HuH-7 (cell line): Measurements from ENCODE around the gene MOGAT2.

ENCODE experiments used
- DNase-seq: peaks from one replicate; pipeline ENCODE4 v3.0.0; 2011; ENCODE audit warnings: low spot score

Gene MOGAT2

DNA sequence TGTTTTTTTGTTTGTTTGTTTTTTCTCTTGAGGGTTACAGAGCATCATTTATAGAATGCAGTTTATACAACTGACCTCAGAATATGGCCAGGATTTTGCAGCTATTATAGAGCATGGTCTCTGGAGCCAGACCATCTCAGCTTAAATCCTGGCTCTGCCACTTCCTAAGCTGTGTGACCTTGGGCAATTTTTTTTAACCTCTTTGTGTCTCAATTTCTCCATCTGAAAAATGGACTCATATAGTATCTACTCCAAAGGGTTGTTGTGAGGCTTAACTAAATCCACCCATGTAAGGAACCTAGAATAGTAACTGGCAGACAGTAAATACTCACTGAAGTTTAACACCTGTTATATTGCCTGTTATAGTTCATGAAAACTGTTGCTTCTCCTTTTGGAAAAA is 42.6 kb downstream of the MOGAT2 start:
- DNase-seq, result no peak

DNA sequence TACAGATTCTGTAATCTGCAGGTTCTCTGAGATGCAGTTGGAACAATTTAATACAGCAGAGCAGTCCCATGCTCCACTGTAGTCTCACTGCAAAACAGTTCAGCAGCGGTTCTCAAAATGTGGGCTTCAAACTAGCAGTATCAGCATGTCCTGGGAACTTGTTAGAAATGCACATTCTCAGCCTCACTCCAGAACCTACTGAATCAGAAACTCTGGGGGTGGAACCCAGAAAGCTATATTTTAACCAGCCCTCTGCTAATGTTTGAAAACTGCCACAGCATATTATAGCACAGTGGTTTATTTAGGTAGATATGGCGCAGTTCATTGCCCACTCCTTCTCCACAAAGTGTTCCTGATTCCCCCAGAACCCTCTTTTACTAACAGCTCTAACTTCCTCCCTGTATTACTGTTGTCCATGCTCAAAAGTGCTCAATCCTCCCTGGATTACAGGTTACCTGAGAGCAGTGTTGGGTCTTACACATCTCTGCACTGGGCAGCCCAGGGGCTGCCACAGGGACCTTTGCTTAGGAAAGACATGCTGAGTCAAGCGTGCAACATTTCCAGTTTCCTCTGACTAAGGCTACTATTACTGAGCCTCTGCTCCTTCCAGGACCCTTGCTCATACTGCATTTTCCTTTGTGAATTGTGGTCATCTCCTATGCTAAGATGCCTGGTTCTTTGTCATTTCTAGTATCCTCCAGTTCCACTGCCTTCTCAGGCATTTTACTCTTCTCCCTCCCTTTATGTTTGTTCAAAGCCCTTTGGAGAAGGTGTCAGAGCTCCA is 43.3 kb downstream of the MOGAT2 start:
- DNase-seq, result no peak

DNA sequence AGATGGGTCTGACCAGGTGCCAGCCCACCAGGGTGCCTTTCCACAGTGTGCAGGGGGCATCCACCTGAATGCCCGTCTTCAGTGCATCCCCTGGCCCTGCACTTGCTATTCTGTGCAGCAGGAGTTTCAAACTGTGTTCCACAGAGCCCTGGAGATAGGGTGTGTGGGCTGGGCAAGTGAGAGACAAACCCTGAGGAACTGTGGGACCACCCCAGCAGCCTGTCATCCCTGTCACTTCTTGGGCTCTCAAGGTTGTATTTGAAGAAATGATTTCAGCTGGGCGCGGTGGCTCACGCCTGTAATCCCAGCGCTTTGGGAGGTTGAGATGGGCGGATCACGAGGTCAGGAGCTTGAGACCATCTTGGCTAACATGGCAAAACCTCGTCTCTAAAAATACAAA is 44.5 kb downstream of the MOGAT2 start:
- DNase-seq, result no peak

DNA sequence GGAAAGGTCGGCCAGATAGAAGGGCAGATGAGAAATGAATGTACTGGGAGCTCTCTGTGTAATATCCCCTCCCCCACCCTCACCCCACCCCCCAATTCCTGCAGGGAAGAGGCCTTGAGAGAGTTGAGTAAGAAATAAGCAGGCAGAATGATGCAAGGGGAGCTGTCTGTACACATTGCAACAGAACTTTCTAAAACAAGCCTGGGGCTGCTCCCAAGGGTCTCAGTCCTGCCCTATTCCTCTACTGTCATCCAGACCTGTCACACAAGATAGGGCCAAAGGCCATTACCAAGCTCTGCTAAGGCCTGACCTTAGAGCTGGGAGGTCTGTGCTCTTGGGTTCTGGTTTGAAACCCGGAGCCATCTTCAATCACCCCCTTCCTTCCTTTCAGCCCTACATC is 45.2 kb downstream of the MOGAT2 start:
- no peak for DNase-seq

DNA sequence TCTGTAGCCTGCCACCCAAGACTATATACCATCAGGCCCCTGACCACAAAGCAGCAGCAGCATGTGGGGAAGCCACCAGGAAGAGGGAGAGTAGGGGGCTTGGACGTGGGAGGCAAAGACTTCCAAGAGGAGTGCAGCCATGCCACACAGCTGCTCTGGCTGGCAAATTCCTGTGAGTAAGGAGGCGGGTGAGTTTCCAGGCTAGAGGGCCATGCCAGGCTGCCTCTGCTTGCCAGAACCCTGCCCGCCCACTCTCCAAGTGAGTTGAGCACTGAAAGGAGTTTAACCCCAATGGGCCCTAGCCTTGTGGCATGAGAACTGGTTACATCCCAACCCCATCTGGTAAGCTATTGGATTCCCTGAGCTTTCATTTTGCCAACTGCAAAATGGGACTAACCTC is 46.2 kb downstream of the MOGAT2 start:
- no peak for DNase-seq

DNA sequence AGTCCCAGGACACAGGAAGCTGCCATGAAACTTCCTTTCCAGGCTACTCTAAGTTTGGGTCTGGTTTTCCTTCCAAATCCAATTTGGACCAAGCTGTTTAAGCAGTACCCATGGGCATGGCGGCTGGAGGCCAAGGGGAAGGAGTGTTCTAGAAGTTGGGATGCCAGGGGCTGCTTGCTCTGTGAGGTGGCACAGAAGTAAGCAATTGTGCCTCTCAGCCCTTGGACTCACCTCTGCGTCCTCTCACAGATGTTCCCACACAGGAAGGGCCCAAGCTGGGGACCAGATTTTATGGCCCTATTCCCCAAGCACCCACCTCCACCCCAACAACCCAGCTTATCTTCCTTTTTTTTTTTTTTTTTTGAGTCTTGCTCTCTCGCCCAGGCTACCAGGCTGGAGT is 47.5 kb downstream of the MOGAT2 start:
- DNase-seq, result no peak

DNA sequence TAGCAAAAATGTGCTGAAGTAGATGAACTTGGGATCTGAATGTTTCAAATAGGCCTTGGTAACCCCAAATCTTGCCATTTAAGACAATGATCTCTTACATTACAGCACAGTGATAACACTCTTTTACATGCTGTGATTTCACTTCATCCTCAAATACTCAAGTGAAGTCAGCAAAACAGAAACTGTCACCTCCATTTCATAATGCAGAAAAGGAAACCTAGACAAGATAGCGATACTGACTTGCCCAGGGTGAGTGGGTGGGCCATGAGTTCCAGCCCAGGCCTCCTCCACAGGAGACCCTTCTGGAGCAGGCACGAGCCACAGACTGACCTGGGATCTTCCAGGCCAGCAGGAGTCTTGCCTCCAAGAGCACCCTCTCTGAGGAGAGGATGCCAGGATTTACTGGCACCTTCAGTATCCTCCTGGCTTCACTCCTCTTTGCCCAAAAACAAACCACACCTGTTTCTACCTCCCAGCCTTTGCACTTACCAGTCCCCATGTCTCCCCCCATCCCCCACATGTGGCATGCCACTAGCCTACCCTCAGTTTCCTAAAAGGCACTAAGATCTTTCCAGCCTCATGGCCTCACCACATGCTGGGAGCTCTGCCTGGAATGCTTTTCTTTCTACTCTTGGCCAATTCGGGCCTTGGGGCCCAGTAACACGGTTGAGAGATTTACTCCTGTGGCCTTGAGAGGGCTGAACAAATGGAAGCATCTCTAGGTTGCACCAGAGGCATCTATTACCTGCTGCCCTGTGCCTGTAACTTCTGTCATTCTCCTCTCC is 49.0 kb downstream of the MOGAT2 start:
- DNase-seq, result no peak

DNA sequence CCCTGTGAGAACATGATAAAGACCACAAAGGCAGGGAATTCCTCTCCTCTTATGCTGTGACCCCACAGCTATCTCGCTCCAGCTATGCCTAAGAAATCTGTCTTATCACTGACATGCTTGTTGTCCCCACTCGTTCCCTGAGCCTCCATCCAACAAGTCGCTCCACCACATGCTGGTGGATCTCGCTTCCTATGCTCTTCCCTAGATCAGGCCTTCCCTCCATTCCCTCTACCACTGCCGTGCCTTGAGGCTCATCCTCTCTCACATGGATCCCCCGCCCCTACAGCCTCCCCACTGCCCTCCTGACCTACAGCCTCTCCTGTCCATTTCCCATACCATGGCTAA is 49.6 kb downstream of the MOGAT2 start:
- no peak for DNase-seq

DNA sequence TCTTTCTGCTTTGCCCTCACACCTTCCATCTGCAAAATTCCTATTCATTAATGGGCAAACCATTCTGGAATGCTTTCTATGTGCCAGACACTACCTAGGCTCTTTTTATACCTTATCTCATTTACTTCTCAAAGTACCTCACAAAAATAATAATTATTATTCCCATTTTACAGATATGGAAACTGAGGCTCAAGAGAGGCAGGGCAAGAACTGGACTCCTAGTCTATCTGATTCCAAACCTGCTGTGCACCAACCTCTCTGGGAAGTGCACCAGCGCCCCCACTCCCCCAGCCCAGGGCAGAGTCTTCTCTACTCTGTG is 50.1 kb downstream of the MOGAT2 start:
- DNase-seq, result no peak

DNA sequence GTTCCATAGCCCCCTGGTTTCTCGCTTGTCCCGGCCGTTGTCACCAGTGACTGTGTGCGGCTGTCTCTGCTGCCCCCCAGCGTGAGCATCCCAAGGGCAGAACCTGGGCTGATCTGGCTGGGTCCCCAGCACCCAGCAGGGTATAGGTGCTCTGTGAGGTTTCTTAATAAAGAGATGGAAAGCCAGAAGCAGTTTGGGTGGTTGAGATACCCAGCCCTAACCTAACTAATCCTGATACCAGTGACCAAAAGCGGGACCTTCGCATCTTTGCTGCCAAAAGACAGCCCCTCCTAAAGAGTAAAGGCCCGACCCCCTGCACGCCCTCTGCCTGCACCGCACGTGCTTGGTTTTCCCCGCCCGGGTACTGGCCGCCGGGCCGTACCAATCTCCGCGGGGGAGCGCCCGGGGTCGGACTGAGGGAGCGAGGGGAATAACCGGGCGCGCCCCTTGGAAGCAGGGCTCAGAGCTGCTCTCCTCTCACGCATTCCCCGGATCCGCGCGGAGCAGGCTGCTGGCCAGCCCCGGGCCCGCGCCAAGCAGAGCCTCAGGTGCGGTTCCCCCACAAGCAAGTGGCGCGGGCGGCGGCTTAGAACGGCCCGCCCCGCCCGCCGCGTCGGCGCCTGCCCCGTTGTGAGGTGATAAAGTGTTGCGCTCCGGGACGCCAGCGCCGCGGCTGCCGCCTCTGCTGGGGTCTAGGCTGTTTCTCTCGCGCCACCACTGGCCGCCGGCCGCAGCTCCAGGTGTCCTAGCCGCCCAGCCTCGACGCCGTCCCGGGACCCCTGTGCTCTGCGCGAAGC is 50.7 kb downstream of the MOGAT2 start, which contains the start of gene DGAT2:
Gene DGAT2, plus strand, starts transcription at position 667 of the 797 bp plus-strand sequence. CDS start 214 bp downstream, outside the sequence.
- peak; percentile 84 for DNase-seq

DNA sequence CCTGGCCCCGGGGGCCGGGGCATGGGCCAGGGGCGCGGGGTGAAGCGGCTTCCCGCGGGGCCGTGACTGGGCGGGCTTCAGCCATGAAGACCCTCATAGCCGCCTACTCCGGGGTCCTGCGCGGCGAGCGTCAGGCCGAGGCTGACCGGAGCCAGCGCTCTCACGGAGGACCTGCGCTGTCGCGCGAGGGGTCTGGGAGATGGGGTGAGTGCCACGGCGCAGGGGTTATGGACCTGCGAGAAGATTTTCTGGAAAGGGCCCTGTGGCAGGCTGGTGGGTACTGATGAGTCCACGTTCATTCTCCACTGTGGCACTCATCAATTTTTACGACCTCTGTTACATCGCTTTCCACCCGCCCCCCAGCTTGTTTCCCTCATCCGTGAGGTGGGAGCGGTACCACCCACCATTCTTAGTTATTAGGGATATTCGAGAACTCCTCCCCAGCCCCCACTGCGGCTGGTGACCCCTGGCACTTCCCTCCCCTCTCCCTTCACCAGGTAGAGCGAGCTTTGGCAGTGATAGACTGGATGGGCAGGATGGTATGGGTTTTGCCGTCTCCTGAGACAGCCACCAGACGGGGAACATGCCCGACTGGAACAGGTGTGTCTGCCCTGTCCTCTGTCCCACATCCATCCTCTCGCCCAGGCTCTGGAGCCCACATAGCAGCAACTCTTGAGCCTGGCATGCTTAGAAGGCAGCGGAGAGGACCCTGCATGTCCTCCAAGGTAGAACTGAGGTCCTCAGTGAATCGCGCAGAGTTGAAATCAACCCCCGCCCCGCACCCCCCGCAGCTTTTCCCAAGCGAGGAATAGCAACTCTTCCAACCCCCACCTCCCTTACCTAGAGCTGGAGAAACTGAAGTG is 51.5 kb downstream of the MOGAT2 start:
- DNase-seq, result no peak

DNA sequence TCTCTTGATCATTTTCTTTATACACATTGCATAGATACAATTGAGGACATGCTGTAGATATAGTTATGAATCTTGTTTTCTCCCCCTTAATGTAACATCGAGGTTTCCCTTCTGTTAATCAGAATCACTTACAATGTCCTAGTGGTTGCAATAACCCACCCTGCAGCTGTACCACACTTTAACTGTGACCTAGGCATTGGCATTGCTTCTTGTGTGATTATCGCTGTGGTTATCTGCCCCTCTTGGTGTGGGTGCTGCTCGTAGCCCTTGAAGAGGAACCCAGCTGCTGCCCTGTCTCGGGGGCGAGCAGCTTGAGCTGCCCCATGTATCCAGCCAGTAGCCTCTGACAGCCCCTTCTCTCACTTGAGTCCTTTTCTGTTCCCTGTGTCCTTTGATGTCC is 52.5 kb downstream of the MOGAT2 start:
- DNase-seq, result no peak

DNA sequence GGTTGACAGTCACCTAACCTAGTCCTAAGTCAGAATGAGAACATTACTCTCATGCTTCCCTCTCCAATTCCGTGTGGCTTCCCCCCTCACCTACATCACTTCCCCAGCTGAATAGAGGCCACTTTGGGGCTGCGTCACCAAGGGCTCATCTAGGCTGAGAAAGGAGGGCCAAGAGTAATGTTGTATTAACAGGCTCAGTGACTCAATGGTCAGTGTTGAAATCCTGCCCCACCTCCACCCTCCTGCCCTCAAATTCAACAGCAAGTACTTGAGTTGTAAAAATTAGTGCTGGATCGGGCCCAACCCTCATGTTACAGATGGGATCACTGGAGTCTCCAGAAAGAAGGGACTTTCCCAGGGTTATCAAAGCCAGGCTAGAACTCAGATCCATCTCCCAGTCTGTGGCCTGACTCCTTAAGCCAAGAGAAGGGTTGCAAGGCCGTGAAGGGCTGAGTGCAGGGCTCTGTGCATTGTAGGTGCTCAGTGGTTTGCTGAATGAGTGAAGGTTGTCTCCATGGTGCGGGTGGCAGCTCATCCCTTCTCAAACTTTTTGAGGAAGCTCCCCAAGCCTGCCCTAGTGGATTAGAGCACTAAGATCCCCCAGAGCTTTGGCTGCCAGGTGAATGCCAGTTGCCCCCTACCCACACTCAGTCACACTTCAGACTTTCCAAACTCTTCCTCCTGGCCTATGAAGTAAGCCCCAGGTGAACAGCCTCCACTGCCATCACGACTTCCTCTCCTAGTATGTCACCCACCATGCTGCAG is 54.2 kb downstream of the MOGAT2 start:
- no peak for DNase-seq

DNA sequence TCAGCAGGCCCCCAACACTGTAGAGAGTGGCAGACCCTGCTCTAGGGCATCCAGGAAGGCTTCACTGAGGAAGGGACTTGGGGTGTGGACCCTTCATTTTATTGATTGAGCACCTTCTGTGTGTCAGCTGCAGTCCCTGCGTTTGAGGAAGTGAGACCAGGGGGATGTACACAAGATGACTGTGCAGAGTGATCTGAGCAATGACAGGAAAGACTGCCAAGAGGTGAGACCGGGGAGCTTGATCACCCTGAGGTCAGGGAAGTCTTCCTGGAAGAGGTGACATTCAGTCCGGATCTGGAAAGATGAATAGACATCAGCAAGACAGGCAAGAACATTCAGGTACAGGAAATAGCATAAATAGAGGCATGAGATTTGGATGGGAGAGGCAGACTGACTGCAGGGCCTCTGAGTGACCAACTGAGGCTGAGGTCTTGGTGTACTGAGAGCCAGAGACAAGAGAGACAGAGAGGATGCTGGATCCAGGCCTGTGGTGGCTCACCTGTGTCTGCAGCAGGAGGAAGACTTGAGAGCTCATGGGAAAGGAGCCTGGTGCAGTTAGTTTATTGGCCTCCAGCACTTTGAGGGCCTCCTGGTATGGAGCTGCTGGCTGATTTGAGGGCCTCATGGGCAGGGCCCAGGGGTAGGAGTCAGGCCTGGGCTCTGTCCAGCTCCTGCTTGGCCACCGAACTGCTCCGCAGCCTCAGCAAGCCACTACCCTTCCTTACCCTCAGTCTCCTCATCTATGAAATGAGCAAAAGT is 56.1 kb downstream of the MOGAT2 start:
- DNase-seq, result no peak

DNA sequence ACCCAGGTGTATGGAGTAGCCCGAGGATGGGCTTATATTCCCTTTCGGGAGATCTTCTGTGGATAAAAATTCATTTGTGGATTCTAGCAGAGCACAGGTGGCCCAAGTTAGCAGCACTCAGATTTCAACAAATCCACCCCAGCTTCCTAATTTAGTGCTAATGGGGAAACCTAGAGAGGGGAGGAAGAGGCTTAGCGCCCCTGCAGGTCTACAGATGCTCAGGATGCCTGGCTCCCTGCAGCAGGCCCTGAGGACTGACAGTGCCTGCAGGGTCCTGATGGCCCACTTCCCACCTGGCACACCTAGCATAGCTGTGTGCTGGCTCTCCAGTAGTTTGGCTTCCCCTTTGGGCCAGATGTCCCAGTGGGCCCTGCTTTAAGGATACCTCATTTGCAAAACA is 57.4 kb downstream of the MOGAT2 start:
- DNase-seq, result no peak

DNA sequence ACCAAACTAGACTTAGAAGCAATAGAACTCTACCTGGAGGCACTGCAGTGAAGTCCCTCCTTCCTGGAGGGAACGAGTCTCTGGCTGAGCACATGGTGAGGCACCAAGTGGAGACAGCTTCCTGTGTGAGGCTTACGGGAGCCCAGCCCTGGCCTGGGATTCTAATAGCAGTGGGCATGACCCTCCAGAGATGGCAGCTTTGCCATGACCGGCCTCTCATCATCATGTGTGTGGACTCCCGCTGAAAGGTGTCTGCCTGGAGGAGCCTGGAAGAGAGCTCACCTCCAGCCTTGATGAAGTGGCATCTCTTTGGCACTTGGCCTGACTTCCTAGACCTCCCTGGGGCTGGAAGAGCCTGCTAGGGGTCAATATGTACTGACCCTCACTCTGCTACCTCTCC is 58.9 kb downstream of the MOGAT2 start:
- DNase-seq, result no peak

DNA sequence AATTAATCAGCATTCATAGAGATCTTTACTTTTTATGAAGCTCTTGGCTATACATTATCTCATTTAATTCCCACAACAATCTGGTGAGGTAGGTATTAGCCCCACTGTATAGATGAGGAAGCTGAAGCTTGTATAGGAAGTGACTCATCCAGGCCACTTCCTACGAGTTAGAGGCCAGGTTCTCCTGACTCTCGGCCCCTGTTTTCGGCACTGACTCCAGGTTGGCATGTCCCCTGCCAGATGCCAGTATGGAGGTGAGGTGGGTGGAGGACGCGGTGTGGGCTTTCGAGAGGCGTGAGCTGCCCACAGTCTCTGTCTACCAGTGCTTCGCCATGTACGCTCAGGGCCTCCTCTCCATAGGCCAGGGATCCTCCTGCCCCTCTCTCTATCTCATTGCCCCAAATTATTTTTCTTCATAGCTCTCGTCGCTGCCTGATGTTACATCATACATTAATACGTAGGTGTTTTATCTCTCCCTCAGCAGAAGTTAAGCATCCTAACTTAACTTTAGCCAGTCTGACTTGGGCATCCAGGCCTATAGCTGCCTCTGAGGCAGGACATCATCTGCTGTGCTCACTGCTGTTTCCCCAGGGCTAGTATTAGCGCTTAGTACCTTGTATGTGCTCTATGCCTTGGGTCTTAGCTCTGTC is 59.9 kb downstream of the MOGAT2 start:
- no peak for DNase-seq

DNA sequence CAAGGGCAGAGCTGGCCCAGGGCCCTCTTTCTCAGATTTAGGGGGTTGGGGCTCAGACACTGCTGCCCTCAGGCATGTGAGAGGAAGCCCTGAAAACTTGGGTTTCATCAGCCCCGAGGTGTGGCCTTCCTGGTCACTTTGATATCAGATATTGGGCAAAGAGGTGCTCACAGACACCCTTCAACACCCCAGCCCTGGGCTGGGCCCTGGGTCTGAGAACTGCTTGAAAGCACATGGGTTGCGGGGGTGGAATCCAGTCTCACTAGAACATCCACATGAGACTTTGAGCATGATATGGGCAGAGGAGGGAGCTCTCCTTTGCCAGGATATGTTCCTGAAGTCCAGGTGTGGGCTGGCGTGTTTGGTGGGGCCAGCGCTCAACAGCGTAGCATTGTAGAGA is 61.3 kb downstream of the MOGAT2 start:
- no peak for DNase-seq

DNA sequence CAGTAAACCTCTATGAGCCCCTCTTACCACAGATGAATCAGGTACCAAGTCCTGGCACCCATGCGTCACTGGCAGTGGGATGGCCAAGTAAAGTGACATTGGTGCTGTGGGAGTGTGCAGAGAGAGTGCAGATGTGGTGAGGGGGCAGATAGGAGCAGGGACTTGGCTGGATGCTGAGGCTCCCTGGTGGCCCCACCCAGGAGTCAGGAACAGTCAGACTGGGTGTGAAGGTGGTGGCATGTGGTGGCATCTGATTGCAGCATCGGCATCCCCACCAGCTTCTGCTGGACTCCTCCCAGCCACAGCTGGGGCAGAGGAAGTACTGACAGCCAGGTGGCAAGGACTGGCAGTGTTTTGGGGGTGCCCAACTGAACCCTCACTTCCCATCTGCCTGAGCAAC is 62.3 kb downstream of the MOGAT2 start:
- no peak for DNase-seq

DNA sequence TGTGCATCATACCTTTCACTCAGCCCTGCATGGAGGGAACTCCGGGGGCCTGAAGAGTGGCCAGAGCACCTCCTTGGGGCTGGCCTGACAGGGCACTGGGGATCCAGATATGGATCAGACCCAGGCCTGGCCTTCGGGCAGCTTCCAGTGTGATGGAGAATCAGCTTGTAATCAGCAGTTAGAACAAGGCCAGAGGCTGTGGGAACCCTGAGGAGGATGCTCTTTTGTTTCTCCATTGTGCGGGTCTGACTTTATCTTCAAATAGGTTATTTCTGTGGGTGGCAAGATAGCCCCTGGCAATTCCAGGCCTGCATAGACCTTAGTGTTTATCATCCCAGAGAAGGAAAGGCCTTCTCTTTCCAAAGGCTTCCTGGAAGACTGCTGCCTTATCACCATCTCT is 63.2 kb downstream of the MOGAT2 start:
- DNase-seq, result no peak
